H1 (cell line): ENCODE measurements around the gene GNAL. TPM values are rescaled to one million over a fixed set of nuclear protein-coding genes. Genes with fewer than 3 reads are reported as not detected.

ENCODE experiments used
- CTCF ChIA-PET: fragments of 300-600 bp; sonication (Branson Sonifier 250); formaldehyde crosslinking; loops from one replicate; lab custom pipeline; 2021; ENCODE audit not compliant: partially characterized antibody; lab: Charles Lee
- POLR2A ChIA-PET: fragments of 300-600 bp; sonication (Branson Sonifier 250); formaldehyde crosslinking; loops from one replicate; lab custom pipeline; 2021; ENCODE audit warnings: inconsistent platforms; ENCODE audit not compliant: partially characterized antibody; lab: Charles Lee
- DNase-seq, 2 experiments: peaks; one replicate each; pipeline versions ENCODE4 v3.0.0 to v3.0.0-alpha.2; 2010 to 2022; ENCODE audit warnings: low spot score in 2 of 2, low read depth in 1 of 2, mixed read lengths in 1 of 2
- FAIRE-seq: peaks from 2 replicates; lab custom pipeline; 2011; peaks lifted over from hg19 to GRCh38; lab: Jason Lieb, UNC
- H2AFZ ChIP-seq: 2 replicates; pipeline ENCODE4 v1.8.1; 2012; ENCODE audit warnings: low read length, inconsistent platforms
- H2AK5ac ChIP-seq: 2 replicates; pipeline ENCODE4 v1.6.1; 2013; ENCODE audit warnings: low read depth, low read length
- H2BK120ac ChIP-seq: replicated peaks from 2 replicates; pipeline ENCODE3; 2013; ENCODE audit warnings: low read depth, low read length, inconsistent platforms
- H2BK12ac ChIP-seq: 2 replicates; pipeline ENCODE4 v1.6.1; 2013; ENCODE audit warnings: low read depth, low read length
- H2BK15ac ChIP-seq: 2 replicates; pipeline ENCODE4 v1.6.1; 2013; ENCODE audit warnings: low read length
- H2BK20ac ChIP-seq: 2 replicates; pipeline ENCODE4 v1.6.1; 2013; ENCODE audit warnings: low read length
- H2BK5ac ChIP-seq: 2 replicates; pipeline ENCODE4 v1.6.1; 2013; ENCODE audit warnings: low read depth, low read length
- H3K14ac ChIP-seq: 2 replicates; pipeline ENCODE4 v1.6.1; 2013; ENCODE audit warnings: inconsistent platforms; ENCODE audit not compliant: insufficient read length
- H3K18ac ChIP-seq: 2 replicates; pipeline ENCODE4 v1.6.1; 2013; ENCODE audit warnings: low read length; ENCODE audit errors: extremely low read depth
- H3K23ac ChIP-seq: 2 replicates; pipeline ENCODE4 v1.6.1; 2013; ENCODE audit warnings: inconsistent platforms; ENCODE audit not compliant: insufficient read length
- H3K23me2 ChIP-seq: 2 replicates; pipeline ENCODE4 v1.6.1; 2013; ENCODE audit warnings: low read depth, low read length
- H3K27ac ChIP-seq: 2 replicates; pipeline ENCODE4 v1.6.1; 2011; ENCODE audit warnings: low read depth, low read length, inconsistent platforms
- H3K27me3 ChIP-seq, 4 experiments: replicated peaks in 1 of 4; 1 replicate in 1 of 4; 2 replicates in 3 of 4; pipeline versions ENCODE4 v1.6.1 to v1.8.1; 2011 to 2013; ENCODE audit warnings: low read length in 3 of 4, mild to moderate bottlenecking in 3 of 4, inconsistent platforms in 2 of 4, mixed read lengths in 2 of 4, moderate library complexity in 1 of 4; ENCODE audit not compliant: control insufficient read depth in 3 of 4, insufficient read depth in 3 of 4; ENCODE audit errors: extremely low read depth in 1 of 4
- H3K36me3 ChIP-seq, 4 experiments: 2 replicates each; pipeline versions ENCODE4 v1.6.1 to v1.8.1; 2011 to 2013; ENCODE audit warnings: mild to moderate bottlenecking in 4 of 4, low read length in 3 of 4, moderate library complexity in 2 of 4, control low read depth in 1 of 4, inconsistent platforms in 1 of 4; ENCODE audit not compliant: insufficient read depth in 4 of 4, control insufficient read depth in 2 of 4
- H3K4ac ChIP-seq: replicated peaks from 2 replicates; pipeline ENCODE3; 2013; ENCODE audit warnings: low read length, low read depth, mixed read lengths, inconsistent platforms; ENCODE audit not compliant: insufficient read length
- H3K4me1 ChIP-seq, 4 experiments: replicated peaks in 1 of 4; 1 replicate in 1 of 4; 2 replicates in 3 of 4; pipeline versions ENCODE4 v1.6.1 to v1.8.1; 2011 to 2013; ENCODE audit warnings: low read length in 3 of 4, inconsistent platforms in 2 of 4, mixed read lengths in 1 of 4; ENCODE audit not compliant: insufficient read depth in 4 of 4, control insufficient read depth in 3 of 4
- H3K4me2 ChIP-seq, 2 experiments: 2 replicates each; pipeline versions ENCODE4 v1.6.1 to v1.8.1; 2011 to 2013; ENCODE audit warnings: low read depth in 2 of 2, low read length in 2 of 2, control low read depth in 1 of 2, inconsistent platforms in 1 of 2, mild to moderate bottlenecking in 1 of 2; ENCODE audit not compliant: insufficient read depth in 1 of 2
- H3K4me3 ChIP-seq, 4 experiments: fragments of 200-600, 300-600 bp in 1 of 4; sonication (generic), shearing (Covaris generic), sonication (Bioruptor Twin) in 1 of 4; 2 replicates each; pipeline versions ENCODE4 v1.5.1 to v1.8.1; 2011 to 2016; ENCODE audit warnings: low read length in 4 of 4, low read depth in 3 of 4, control low read depth in 2 of 4, inconsistent platforms in 2 of 4, mild to moderate bottlenecking in 2 of 4, mixed read lengths in 1 of 4, moderate library complexity in 1 of 4; ENCODE audit not compliant: insufficient read depth in 2 of 4; ENCODE audit errors: extremely low read depth in 1 of 4
- H3K56ac ChIP-seq: replicated peaks from 2 replicates; pipeline ENCODE3; 2013; ENCODE audit warnings: low read depth, mild to moderate bottlenecking, mixed read lengths, low read length, inconsistent platforms; ENCODE audit not compliant: insufficient read length
- H3K79me1 ChIP-seq: 2 replicates; pipeline ENCODE4 v1.6.1; 2013; ENCODE audit warnings: low read depth, low read length, control low read depth
- H3K79me2 ChIP-seq, 2 experiments: 2 replicates each; pipeline versions ENCODE4 v1.6.1 to v1.8.1; 2012 to 2013; ENCODE audit warnings: low read length in 2 of 2, mild to moderate bottlenecking in 2 of 2, inconsistent platforms in 1 of 2; ENCODE audit not compliant: insufficient read depth in 2 of 2, control insufficient read depth in 1 of 2
- H3K9ac ChIP-seq, 4 experiments: replicated peaks in 1 of 4; 1 replicate in 1 of 4; 2 replicates in 3 of 4; pipeline versions ENCODE4 v1.6.1 to v1.8.1; 2011 to 2013; ENCODE audit warnings: low read depth in 3 of 4, low read length in 3 of 4, control low read depth in 2 of 4, mild to moderate bottlenecking in 2 of 4, moderate library complexity in 2 of 4, inconsistent platforms in 1 of 4; ENCODE audit errors: extremely low read depth in 1 of 4
- H3K9me3 ChIP-seq, 2 experiments: 2 replicates each; pipeline versions ENCODE4 v1.6.1 to v1.8.1; 2012 to 2013; ENCODE audit warnings: mild to moderate bottlenecking in 2 of 2, moderate library complexity in 2 of 2, control low read depth in 1 of 2, inconsistent platforms in 1 of 2, low read depth in 1 of 2, low read length in 1 of 2, mixed read lengths in 1 of 2; ENCODE audit not compliant: insufficient read depth in 2 of 2
- H4K20me1 ChIP-seq, 2 experiments: replicated peaks in 1 of 2; 2 replicates each; pipeline versions ENCODE3 to v1.8.1; 2011 to 2013; ENCODE audit warnings: inconsistent platforms in 2 of 2, low read length in 2 of 2, mild to moderate bottlenecking in 1 of 2; ENCODE audit not compliant: insufficient read depth in 2 of 2, control insufficient read depth in 1 of 2
- H4K5ac ChIP-seq: 2 replicates; pipeline ENCODE4 v1.6.1; 2013; ENCODE audit warnings: low read length, low read depth, mixed read lengths, inconsistent platforms; ENCODE audit not compliant: insufficient read length
- H4K8ac ChIP-seq: 2 replicates; pipeline ENCODE4 v1.8.0; 2013; ENCODE audit warnings: mild to moderate bottlenecking, moderate library complexity, low read length, inconsistent platforms; ENCODE audit not compliant: insufficient read depth; ENCODE audit errors: extremely low read depth
- H4K91ac ChIP-seq: replicated peaks from 2 replicates; pipeline ENCODE3; 2013; ENCODE audit warnings: low read length, mixed read lengths, inconsistent platforms; ENCODE audit not compliant: insufficient read length
- ASH2L ChIP-seq: fragments of 200-600, 300-600 bp; sonication (generic); IDR thresholded peaks from one replicate; pipeline ENCODE4 v1.7.1; 2017; ENCODE audit warnings: low read length
- ATF3 ChIP-seq: IDR thresholded peaks from 2 replicates; pipeline ENCODE4 v1.6.1; 2011; ENCODE audit warnings: low read depth, mild to moderate bottlenecking, low read length; ENCODE audit not compliant: insufficient read depth
- CBX8 ChIP-seq: fragments of 300-800, 300-1000 bp; sonication (generic); IDR thresholded peaks from 2 replicates; pipeline ENCODE4 v1.7.1; 2016; ENCODE audit warnings: low read depth, low read length, borderline replicate concordance
- CHD1 ChIP-seq: IDR thresholded peaks from 2 replicates; pipeline ENCODE4 v1.6.1; 2012; ENCODE audit warnings: low read depth, low read length, improper control_type of control experiment
- JUND ChIP-seq: IDR thresholded peaks from 2 replicates; pipeline ENCODE4 v1.6.1; 2011; ENCODE audit warnings: mild to moderate bottlenecking, improper control_type of control experiment, low read length
- KDM1A ChIP-seq: fragments of 200-600, 300-600 bp; sonication (generic); IDR thresholded peaks from 2 replicates; pipeline ENCODE4 v1.7.1; 2016; ENCODE audit warnings: mild to moderate bottlenecking, low read length, borderline replicate concordance
- RBBP5 ChIP-seq: IDR thresholded peaks from 2 replicates; pipeline ENCODE4 v1.7.1; 2012; ENCODE audit warnings: low read depth, mild to moderate bottlenecking, inconsistent platforms, low read length, moderate library complexity, borderline replicate concordance
- RFX5 ChIP-seq: IDR thresholded peaks from 2 replicates; pipeline ENCODE4 v1.6.1; 2011; ENCODE audit warnings: low read depth, low read length, improper control_type of control experiment, borderline replicate concordance
- RNF2 ChIP-seq: fragments of 200-900, 300-1000 bp; sonication (generic); IDR thresholded peaks from 2 replicates; pipeline ENCODE4 v1.7.1; 2016; ENCODE audit warnings: borderline replicate concordance, low read depth, mild to moderate bottlenecking, antibody characterized with exemption, low read length; ENCODE audit not compliant: poor library complexity, severe bottlenecking; ENCODE audit errors: missing control alignments
- SAP30 ChIP-seq: fragments of 300-600 bp; sonication (generic); IDR thresholded peaks from 2 replicates; pipeline ENCODE4 v1.7.1; 2012; ENCODE audit warnings: low read length, moderate library complexity, mild to moderate bottlenecking, inconsistent platforms; ENCODE audit not compliant: insufficient read depth, insufficient replicate concordance
- WGBS, 2 experiments: shearing (Covaris generic) in 1 of 2; methylation state at CpG; one replicate each; pipeline versions ENCODE4 v1.1.6 to v1.1.7; 2013 to 2015; ENCODE audit warnings: low lambda C conversion rate in 2 of 2, mixed read lengths in 2 of 2, inconsistent platforms in 1 of 2, low coverage in 1 of 2, missing lambda C conversion rate in 1 of 2; ENCODE audit not compliant: insufficient replicate concordance in 2 of 2, insufficient coverage in 1 of 2, insufficient read length in 1 of 2; ENCODE audit errors: extremely low coverage in 1 of 2, missing lambda C conversion rate in 1 of 2; 5-methylcytosine and 5-hydroxymethylcytosine counted together
- polyA plus RNA-seq, 7 experiments: library from polyadenylated mRNA; depleted of rRNA in 3 of 7; stranded (reverse) in 5 of 7; unstranded in 2 of 7; fragments of >200 nt in 5 of 7; fragments of 200-250 nt in 2 of 7; gene quantifications; 1 replicate in 5 of 7; 2 replicates in 1 of 7; 4 replicates in 1 of 7; pipeline versions ENCODE4 v1.2.1 to v1.2.3, GENCODE V29; 2011 to 2013; ENCODE audit warnings: missing spikeins in 2 of 7, mixed read lengths in 2 of 7
- total RNA-seq: library from RNA; stranded (reverse); fragmentation: NEBNext Ultra II Directional; extraction: Animal tissue kit (Norgen Biotek cat#: 25700); gene quantifications from 2 replicates; pipeline ENCODE4 v1.2.1, GENCODE V29; 2021

The GNAL gene
- total and polyA plus RNA-seq, 2 of the 8 experiments (the other 6 are each of a cell fraction or from before 2014, with no cell fraction given), result 13.2 to 18.3 TPM

- H3K36me3 ChIP-seq, result no peaks in the 10 kb centered on the region
- no peak overlapping the region for H2AK5ac ChIP-seq
- H3K18ac ChIP-seq, result no peak overlapping the region
- H4K8ac ChIP-seq, result no peak overlapping the region
- WGBS, 2 experiments, result 89% methylated on average over 4 of the region's 4 CpGs; no CpG with 5 or more reads in 1 of the 2 experiments
- no peaks in the 10 kb centered on the region for H3K23me2 ChIP-seq
- H4K91ac ChIP-seq, result no peak overlapping the region
- DNase-seq, result no peak
- no peak overlapping the region for H4K5ac ChIP-seq
- H3K4ac ChIP-seq, result no peak overlapping the region
- H3K4me2 ChIP-seq, result no peak overlapping the region
- no peak overlapping the region for H2BK12ac ChIP-seq
- no peaks in the 10 kb centered on the region for H3K79me2 ChIP-seq
- H2BK15ac ChIP-seq, result no peak overlapping the region
- FAIRE-seq, result no peak
- H3K56ac ChIP-seq, result no peak overlapping the region
- no peaks in the 10 kb centered on the region for H3K79me1 ChIP-seq
- H3K4me3 ChIP-seq, result no peak overlapping the region
- H3K27me3 ChIP-seq, result no peaks in the 10 kb centered on the region
- no peak overlapping the region for H2AFZ ChIP-seq
- CTCF ChIA-PET, result interaction anchor here (0.6 to 2.4 kb wide), 2 partner anchors 55 to 1251 kb away, joined by 3 to 14 read pairs; no protein-coding TSS in a partner anchor
- H3K9me3 ChIP-seq, result no peaks in the 10 kb centered on the region
- H4K20me1 ChIP-seq, result no peaks in the 10 kb centered on the region
- H2BK5ac ChIP-seq, result no peak overlapping the region
- no peak overlapping the region for H3K9ac ChIP-seq
- no peak overlapping the region for H2BK120ac ChIP-seq
- H3K27ac ChIP-seq, result no peak overlapping the region
- no peak overlapping the region for H2BK20ac ChIP-seq
- H3K4me1 ChIP-seq, result peaks cover 0 to 13% (median 1%) of the 10 kb centered on the region in 4 experiments; a peak in 1 of 7 replicates
- no peak overlapping the region for H3K14ac ChIP-seq
- POLR2A ChIA-PET, result no interaction called here
- H3K23ac ChIP-seq, result no peak overlapping the region
- no peak for TF ChIP-seq RFX5
- no peak for TF ChIP-seq JUND
- no peak for TF ChIP-seq CHD1
- TF ChIP-seq CBX8, result no peak
- TF ChIP-seq KDM1A, result no peak
- no peak for TF ChIP-seq ATF3
- TF ChIP-seq RNF2, result no peak
- TF ChIP-seq SAP30, result no peak
- no peak for TF ChIP-seq ASH2L
- TF ChIP-seq RBBP5, result no peak
These were observed 21.5 kb downstream of the GNAL start for GRCh38 chr18:11710578-11710977.
